HG03378 (cell line): Measurements from ENCODE around the gene ADAMTS1.

Source experiments
- ATAC-seq: cut with Tn5 transposase; IDR thresholded peaks from one replicate; pipeline ENCODE4 v1.9.1; 2021; ENCODE audit warnings: mild to moderate bottlenecking, moderate library complexity; ENCODE audit not compliant: unreplicated experiment

The ADAMTS1 gene

DNA sequence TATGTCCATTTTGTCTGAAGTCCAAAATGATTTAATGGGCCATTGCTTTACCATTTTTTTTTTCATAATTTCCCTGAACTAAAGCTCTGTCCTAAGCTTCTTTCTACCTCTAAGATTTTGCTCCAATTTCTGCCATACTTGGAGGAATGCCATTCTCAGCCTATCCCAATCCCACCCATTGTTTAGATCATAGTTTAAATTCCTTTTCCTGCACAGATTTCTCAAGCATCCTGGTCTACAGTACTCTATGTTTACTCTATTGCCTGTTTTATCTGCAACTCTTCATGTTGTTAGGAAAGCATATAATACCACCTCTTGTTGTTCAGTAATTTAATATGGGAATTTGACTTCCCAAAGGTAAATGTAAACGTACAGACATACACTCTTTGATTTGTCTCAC is 30.8 kb downstream of the ADAMTS1 start:
- no peak for ATAC-seq

DNA sequence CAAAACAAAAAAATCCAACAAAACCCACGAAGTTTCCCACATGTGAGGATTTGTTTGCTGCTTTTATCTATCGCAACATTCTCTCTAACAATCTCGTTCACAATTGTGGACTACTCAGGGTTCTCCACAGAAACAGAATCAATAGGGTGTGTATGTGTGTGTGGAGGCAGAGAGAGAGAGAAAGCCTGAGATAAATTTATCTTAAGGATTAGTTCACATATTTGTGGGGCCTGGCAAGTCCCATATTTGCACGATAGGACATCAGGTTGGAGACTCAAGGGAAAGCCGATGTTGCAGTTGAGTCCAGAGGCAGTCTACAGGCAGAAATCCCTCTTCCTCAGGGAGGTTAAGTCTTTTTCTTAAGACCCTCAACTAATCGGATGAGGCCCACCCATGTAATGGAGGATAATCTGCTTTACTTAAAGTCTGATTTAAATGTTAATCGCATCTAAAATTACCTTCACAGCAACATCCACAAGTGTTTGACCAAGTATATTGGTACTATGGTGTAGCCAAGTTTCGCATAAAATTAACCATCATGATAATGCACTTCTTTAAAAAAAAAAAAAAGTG is 31.7 kb downstream of the ADAMTS1 start:
- no peak for ATAC-seq

DNA sequence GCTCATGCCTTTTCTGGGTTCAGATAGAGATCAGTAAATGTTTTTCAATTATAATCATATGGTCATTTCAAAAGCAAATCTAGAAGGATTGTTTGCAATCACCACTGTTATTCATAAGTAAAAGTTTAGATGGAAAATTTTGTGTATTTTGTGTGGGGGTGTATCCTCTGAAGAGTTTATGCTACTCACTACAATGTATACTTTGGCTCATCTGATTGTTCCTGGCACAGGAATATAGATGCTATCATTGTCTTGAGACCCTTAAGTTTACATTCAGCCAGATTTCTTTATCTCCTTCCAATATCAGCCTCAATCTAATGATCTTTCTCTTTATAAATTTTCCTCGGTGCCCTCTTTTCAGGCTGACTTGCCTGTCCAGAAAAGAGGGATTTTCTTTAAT is 33.0 kb downstream of the ADAMTS1 start:
- no peak for ATAC-seq

DNA sequence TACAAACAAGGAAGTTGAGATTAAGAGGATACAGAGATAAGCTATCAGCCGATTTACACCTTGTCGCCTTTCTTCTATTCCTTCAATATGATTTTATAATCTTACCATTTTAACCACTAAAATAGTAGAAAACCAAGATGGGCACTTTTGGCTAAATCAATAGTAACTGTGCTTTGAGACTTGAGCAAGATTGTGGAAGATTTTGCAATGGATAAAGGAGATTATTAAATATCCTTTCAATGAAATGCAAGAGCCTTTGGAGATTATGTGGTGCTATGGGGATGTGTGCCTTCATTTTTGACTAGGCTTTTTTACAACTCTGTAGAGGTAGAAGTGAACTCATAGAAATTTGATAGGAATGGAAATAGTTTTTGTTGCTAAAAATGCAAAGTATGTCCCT is 33.7 kb downstream of the ADAMTS1 start:
- ATAC-seq = no peak

DNA sequence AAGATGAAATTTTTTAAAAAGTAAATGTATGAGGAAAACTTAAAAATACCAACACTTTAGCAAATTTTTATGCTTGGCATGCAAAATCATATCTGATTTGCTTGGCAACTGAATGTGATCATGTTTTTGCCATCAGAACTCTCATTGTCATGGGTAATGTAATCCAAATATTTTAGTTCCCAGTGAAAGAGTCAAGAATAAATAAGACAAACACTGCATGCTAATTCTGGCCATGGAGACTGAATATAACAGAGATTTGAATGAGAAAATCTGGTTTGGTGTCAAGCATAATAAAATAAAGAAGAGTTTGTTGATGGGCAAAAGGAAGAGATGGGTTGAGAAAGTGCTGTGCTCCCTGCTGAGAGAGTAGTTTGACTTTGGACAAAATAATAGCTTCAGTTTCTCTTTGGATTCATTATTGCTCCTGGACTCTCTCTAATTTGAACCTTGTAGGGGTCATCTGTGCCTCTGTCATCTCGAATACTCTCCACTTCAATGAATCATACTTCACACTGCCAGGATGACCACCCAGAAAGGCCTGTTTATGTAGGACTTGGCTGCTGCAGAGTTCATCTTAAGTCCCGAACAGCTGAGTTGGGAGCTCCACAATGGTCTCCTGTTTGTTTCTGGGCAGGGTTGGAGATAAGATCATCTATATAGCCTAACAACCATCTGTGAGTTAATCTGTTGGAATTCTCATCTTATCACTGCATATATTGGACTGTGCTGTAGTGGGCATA is 34.4 kb downstream of the ADAMTS1 start:
- no peak for ATAC-seq

DNA sequence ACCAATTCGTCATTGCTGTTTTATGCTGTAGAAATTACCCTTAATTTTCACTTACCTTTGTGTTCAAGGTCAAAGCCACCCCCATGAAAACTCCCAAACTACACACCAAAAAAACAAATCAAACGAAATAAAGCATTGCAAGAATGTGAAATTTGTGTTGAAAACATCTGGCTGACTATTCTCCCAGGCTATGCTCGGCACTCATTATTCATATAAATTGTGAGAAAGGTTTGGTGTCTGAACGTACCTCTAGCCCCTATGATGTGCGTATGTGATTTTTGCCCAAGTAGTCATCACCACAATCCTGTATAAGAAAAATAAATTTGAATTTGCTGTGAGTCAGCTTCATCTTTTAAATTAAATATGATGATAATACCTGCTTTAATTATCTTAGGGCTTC is 34.9 kb downstream of the ADAMTS1 start:
- no peak for ATAC-seq

DNA sequence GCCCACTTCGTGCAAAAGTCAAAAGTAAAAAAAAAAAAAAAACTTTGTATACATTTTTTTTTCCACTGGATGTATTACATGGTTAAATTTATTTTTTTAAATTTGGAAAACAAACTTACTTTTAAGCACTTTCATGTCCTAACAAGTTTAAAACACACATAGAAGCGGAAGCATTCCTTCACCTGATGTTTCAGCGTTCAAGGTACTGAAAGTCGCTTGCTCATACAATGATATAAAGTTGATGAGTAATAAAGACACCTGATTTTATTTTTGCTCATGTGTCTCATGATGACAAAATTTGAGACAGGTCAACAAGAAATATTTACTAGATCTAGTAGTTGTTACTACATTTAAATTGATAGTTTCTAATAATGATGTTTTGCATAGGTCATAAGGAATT is 35.5 kb downstream of the ADAMTS1 start:
- no peak for ATAC-seq

DNA sequence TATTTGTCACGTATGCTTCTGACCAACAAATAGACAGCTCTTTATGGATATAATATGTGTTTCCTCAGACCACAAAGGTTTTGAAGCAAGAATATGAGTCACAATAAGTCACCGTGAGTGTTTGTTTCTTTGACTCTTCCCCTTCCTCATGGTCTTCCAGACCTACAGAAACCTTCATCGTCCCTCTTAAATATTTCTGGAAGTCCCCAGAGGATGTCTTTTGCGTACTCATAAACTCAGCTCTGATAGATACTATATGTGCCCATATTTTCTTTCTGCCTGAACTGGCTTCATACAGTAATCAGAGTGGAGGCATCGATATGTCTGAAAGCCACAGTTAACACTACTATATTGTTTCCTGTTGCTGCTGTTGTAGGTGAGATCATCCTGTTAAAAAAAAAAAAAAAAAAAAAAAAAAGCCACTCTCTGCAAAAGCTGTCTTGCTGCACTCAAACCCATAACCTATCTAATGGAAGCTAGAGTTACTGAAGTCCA is 38.4 kb downstream of the ADAMTS1 start:
- no peak for ATAC-seq

DNA sequence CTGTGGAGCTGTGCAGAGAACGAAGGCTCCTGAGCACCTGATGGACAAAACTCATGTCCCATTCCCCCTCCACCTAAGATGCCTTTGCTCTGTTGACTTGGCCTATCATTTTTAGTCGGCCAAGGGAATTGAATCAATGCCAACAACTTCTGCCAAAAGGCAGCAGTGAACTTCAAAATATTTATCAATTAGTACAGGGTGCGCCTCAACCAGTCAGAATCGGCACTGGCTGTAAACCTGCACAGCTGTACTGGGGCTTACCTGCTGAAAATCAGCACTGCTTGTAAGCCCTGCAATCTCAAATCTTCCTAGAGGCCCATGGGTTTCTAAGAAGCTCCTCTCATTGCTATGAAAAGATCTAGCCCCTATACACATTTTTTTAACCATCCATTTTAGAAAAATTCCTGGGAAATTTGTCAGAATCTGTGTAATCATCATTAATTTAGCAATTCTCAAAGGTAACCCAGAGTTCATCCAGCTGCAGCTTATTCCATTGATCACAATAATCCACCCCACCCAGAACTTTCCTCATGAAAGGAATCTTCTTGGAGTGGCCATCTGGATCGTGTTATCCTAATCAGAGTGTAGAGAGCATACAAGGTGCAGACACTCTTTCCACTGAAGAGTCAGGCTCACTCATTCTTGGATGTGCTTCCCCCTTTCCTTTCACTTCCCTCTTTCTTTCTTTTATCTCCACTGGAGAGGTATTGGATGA is 40.2 kb downstream of the ADAMTS1 start:
- ATAC-seq = no peak

DNA sequence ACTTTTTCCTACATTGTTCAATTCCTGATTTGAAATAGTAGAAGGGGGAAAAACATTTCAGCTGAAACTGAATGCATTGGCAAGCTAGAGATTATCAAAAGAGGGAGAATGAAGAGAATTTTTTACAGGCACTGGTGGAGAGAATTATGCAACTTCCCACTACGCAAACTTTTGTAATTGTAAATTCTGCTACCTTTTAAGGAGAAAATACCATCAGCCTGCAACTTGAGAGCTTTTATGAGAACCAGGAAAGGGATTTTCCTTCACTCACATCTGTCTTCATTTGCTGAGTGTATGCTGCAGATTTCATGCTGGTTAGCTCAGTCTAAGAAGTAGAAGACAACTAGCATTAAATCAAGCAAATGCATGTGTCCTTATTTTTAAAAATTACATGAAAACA is 43.7 kb downstream of the ADAMTS1 start:
- no peak for ATAC-seq

DNA sequence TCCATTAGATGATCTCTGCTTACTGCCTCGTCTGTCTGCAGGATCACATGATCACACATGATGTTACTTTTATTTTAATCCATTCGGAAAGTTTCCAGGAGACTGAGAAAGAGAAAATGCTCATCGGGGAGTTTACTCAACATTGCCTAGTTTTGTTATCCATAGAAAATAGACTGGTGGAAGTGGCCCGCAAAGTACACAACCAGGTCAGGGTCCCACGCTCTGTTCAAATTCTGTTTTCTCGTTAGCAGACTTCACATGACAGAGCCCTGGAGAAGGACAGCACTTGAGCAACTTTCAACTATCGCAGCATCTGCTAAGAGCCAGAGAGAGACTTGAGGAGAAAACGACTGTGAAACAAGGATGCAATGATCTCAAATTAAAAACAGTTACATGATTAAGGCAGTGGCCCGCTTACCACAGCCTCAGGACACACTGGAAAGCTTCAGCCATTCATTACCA is 44.2 kb downstream of the ADAMTS1 start:
- no peak for ATAC-seq

DNA sequence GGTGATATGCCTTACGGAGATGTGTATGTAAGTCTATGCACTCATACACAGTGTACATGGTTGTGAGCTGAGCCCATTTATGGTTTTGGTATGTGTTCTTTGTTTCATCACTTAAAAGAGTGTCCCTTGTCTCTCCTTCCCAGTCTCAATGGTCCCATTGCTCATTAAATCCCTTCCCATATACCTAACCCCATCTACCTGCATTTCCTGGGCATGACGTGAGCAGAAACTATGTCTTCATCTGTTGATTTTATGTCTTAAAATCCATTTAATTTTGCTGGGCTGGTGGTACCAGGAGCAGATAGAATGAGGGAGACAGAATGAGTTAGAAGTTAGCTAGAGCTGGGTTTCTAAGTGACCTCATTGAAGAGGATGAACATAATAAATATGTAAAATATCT is 44.8 kb downstream of the ADAMTS1 start:
- no peak for ATAC-seq

DNA sequence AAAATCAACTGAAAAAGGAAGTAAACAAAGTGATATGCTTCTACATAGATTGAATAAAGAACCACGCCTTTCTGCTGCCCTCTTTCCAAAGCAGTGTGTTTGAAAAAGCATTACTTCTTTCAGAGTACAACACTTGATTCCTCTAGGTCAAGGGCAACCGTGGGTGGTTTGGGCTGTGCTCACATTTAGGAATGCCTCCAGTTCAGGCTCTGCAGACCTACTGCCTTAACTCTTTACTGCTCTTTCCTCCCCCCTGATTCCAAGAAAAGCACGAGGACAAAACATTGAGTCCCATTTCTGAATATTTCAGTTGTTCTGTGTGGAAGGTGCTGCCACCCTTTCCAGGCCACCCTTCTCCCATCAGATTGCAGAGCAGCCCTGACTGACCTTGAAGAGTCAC is 45.2 kb downstream of the ADAMTS1 start:
- ATAC-seq = no peak

DNA sequence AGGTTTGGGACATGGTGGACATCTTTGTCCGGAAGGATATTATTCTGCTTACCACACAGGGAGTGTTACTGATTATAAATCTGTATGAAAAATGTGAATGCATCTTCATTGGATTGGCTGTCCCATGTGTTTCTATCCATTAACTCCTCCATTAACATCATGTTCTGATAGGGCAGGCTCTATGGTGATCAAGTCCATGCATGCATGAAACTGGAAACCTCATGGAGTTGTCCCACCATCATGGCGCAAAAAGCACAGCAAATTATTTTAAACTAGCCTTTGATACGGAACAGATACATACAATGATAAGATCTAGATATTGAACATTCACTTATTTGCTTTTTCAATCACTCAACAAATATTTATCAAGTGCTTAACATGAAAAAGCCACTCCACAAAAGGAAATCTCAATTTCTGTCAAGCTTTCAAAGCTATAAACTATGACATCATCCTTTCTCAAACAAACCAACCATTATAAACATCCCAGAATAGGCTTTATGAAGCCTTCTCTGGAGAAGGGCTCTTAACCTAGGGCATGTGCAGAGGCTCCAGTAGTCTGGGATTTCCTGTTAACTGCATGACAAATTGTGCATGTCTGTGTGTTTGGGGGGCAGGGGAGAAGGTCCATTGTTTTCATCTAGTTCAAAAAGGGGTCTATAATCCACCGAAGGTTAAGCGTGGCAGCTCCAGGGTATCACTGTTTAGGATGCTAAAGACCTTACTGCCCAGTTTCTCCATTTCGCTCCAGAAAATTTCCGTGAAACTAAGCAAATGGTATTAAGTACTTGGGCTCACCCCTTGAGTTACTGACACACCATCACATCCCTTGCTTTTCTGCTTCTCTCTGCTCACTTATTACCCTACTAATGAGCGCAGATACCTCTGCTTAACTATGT is 46.1 kb downstream of the ADAMTS1 start:
- no peak for ATAC-seq

DNA sequence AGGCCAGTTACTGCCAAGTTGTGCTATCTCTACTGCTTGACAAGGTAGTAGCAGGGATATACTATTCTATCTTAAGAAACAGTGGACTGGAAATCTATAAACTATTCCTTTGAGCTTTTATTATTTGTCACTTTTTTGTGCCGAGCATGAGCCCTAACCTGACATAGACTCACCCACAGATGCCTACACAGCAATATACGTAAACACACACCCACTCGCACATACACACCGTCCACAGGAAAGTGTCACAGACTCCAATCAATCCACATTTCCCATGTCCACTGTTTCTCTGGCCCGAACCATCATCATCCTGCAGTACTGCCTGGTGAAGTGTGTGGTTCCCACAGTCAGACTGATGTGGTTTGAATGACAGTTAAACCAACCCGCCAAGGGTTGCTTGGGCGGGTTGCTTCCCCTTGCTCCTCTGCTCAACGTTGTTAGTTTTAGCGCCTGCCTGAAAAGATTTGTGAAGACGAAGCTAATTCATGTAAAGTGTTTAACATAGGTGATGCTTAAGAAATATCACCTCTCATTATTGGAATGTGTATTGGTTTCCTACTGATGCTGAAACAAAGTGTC is 47.2 kb downstream of the ADAMTS1 start:
- ATAC-seq = no peak

DNA sequence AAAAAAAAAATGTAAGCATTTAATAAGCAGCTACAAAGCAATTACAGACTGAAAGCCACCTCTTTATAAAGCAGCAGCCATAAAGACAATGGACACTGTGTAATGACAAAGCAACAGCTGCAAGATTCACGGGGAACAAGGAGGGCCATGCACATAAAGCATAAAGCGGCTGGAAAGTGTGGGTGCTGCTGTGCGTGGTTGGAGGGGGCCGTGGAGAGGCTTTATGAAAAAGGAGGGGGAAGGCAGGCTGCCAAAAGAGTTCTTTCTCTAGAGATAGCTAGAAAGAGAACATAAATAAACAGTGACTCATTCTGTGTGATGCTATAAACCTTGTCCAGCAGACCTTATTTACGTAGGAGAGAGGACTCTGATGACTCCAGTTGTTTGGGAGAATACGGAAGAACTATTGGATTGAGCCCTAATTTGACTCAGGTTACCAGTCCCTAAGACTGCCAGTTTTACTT is 49.3 kb downstream of the ADAMTS1 start:
- ATAC-seq = no peak

DNA sequence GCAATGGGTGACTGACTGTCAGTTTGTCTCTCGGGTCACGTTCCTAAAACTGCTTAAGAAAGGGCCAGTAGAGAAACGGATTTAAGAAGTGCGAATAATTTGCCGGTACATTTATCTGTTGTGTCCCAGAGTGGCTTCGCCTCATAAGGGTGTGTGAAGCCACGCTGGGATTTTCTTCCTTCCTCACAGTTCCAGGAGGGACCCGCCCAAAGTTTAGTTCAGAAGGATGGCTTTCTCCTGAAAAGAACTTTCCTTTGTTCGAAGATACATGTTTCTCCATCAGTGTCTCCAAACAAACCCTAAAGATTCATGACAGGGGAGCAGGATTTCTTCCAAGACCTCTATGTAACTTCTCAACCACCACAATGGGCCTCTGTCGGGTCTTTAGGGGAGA is 49.8 kb downstream of the ADAMTS1 start:
- no peak for ATAC-seq

DNA sequence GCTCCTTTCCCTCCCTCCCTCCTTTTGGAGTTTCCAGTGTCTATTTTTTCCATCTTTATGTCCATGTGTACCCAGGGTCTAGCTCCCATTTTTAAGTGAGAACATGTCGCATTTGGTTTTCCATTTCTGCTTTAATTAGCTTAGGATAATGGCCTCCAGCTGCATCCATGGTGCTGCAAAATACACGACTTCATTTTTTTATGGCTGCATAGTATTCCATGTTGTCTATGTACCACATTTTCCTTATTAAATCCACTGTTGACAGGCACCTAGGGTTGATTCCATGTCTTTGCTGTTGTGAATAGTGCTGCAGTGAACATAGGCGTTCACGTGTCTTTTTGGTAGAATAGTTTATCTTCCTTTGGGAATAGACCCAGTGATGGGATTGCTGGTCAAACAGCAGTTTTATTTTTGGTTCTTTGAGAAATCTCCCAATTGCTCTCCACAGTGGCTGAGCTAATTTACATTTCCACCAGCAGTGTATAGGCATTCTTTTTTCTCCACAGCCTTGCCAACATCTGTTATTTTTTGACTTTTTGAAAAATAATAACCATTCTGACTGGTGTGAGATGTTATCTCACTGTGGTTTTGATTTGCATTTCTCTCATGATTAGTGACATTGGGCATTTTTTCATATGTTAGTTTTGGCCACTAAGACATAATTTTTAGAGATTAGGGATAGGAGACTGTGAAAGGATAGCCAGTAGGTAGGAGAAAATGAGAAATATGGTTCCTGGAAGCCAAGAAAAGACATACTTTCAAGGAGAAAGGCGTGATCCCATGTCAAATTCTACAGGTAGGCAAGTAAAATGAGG is 50.4 kb downstream of the ADAMTS1 start:
- no peak for ATAC-seq

DNA sequence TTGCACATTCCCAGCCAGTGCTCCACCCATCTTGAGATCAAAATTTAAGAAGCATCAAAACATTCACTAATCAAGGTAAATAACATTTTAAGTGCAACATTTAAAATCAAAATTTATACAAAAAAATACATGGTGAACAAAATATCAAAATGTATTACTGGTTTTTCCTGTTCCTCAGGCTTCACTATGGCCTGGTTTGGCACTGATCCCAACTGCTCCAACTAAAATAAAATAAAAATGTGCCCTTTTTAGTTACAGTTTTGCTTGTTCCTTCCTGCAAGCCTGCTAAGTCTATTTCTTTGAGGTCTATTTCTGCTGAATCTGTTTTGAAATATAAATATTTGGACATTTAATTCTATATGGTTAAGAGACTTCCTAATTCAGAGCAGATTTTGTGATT is 54.9 kb downstream of the ADAMTS1 start:
- ATAC-seq = no peak

DNA sequence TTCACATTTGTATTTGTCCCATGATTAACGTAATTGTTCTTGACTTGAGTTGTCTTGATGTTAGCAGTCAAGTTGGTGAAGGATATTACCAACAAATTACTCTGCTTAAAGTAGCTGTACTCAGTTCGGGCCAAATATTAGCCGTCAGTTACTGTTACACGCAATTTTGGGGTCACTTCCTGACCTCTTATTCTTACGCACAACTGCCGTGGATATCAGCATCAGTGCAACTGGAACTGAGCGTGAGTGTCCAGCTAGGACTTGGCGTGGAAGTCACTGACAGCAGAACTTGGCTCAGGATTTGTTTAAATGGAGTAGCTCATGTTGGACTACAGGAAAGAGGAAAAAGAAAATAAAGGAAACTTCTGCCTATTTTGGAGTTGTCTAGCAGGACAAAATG is 56.4 kb downstream of the ADAMTS1 start:
- ATAC-seq = no peak
